Cortex of kidney (tissue), 1 donor: Measurements from ENCODE around the gene TNKS1BP1.
"Not testable (repeated sequence)": the region's sequence is repeated elsewhere in the genome, so short reads cannot be mapped to it uniquely, and the experiment has no call there.

Experiments
- DNase-seq: peaks from one replicate; lab custom pipeline; 2025; lab: John Stamatoyannopoulos, UW

The TNKS1BP1 gene

DNA sequence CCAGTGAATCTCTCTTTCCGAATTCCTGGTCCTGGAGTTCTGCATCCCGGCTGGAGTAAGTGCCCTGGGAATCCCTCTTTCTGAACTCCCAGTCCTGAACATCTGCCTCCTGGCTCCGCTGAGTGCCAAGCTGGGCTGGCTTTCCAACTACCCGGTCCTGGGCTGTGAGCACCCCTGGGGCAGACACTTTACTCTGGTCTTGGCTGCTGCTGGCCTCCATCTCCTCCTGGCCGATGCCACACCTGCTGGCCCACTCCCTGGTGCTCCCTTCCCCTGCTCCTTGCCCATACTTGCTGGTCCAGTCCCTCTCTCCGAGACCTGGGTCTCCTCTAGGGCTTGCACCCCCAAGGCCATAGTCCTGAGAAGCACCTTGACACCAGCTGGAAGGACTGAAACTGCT lies 14.7 kb downstream of the TNKS1BP1 start:
- no peak for DNase-seq

DNA sequence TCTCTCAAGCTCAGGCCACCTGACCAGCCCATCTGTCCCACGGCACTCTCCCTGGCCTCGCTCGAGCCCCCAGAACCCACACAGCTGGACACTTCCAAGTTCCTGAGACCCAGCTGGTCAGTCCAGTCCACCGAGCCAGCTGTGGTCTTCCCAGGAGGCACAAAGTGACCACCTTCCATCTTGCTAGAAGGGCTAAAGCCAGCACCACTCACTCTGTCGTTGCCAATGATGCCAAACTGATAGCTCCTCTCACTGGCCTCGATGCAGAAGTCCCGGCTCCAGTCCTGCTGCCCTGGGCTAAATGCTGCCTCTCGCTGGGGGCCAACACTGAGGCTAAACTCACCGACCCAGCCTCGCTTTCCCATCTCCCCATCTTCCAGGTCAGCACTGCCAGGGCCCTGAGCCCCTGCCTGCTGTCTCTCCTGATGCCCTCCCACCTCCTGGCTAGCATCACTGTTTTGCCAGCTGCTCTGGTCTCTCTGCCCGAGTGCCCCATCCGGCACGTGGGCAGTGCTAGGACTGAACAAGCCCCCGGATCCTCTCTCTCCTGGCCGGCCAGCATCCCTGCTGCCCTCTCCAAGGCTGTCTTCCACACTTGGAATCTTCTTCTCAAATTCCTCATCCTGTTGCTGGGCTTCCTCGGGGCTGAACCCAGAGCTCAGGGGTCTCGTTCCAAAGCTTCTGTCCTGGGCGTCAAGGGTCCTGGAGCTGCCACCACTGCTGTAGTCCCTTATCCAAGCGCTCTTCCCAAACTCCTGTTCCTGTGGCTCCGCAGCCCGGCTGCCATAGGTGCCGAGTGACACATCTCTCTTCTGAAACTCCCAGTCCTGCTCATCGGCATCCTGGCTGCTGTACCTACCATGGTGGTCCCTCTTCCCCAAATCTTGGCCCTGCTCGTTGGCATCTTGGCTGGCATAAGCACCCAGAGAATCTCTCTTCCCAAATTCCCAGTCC lies 15.4 kb downstream of the TNKS1BP1 start:
- DNase-seq: no peak

DNA sequence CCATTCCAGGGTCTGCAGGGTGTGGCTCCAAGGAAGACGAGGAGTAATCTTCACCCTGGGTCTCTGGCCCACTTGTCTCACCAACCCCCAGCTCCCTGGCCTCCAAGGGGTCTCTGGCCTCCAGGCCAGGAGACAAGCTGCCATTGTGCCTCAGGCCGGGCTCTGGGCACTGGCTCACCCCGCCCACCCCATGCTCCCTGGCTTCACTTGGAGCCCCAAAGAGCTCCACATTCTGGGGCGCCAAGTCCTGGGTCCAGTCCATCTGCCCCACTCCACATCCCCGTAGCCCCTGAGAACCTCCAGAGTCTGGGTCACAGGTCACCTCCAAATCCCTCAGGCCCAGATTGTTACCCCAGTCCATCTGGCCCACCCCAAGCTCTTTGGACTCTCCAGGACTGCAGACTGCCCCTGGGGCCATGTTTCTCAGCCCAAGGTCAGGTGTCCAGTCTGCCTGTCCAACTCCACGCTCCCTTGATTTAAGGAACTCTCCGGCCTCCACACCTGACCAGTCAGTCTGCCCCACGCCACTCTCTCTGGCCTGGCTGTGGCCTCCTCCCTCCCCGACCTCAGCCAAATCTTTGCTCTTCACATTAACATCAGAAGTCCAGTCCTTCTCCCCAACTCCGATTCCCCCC lies 16.2 kb downstream of the TNKS1BP1 start:
- DNase-seq: no peak

DNA sequence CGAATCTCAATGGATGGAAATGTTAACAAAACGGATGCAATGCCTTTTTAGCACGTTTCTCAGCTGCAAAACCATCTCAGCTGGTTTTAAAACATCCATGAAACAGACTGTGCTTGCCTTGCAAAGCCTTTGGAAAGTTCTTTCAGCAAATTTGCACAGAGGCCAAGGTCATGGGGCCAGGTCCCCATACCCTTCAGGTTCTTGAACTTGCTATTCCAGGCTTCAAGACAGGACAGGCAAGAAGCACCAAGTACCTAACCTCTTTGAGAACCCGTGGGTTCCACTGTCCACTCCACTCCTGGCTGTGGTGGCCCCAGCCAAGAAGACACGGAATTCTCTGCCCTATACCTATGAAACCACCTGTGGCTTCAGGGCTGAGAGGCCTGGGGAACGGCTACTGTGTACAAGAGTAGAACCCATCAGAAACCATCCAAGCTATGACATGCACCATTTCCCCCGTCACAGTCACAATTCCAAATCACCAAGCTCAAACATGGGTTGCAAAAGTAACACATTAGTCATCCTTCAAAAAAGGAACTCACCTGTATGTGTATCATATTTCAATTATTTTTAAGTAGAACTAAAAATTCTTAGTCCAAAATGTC lies 17.0 kb downstream of the TNKS1BP1 start:
- DNase-seq: no peak

DNA sequence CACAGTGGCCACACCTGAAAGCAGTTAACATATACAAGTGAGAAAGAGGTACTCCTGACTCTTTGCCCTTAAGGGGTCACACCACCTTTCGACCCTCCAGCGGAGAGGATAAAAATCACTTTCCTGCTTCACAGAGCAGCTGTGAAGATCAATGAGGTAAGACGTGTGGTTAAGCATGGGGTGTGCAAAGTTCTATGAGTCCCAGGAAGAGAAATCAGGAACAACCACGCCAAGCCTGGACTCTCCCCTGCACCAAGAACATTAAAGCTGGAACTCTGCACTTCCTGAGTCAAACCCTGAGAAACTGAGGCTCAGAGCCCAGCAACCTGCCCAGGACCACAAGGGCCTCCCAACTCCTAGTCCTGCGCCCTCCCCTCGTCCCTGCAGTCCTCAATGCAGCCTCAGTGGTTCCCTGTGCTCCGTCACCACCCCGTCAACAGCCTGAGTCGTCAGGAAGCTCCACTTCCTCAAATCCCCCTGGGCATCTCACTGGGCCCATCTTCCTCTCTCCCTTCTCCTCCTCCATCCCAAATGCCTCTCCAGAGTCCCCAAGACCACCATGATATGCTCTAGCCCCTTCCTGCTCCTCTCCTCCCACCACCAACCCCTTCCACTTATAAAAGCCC lies 17.7 kb downstream of the TNKS1BP1 start:
- no peak for DNase-seq

DNA sequence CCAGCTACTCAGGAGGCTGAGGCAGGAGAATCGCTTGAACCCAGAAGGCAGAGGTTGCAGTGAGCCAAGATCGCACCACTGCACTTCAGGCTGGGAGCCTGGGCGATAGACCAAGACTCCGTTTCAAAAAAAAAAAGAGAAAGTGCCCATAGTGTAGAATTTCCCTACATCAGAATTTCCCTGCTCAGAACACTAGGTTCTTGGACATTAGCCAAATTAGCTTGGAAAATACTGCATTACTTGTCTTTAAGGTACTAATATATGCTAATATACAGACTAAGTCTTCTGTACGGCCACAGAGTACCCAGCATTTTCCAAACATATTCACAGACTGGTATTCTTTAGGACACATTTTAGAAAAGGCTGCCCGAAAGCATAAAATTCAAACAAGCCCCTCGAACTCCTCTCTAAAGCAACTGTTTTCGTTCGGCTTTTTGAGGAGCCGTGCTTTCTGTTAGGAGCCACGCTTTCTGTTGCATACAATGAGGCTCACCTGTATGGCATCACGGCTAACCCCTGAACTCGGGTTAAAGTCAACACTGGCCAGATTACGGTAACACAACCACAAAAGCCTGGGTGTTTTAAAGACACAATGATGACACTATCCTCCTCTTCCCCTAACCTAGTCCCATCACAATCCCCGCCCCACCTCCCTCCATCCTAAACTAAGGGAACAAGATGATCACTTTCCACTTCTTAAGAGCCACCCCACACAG lies 18.4 kb downstream of the TNKS1BP1 start:
- DNase-seq: no peak

DNA sequence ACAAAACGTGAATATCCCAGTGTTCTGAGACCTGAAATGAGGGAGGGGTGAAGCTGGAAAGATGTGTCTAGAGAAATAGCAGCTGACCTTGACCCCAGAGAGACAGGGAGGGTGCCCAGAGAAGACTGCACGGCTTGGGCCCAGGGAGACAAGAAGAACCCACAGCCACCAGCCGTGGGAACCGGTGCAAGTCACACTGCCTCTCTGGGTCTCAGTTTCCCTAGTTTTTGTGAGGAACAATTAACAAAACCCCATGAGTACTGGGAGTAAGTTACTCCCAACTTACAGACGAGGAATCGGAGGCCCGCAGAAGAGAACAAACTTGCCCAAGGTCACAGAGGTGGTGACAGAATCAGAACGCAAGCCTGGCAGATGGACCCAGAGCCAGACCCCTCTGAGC lies 19.2 kb downstream of the TNKS1BP1 start:
- DNase-seq: no peak

DNA sequence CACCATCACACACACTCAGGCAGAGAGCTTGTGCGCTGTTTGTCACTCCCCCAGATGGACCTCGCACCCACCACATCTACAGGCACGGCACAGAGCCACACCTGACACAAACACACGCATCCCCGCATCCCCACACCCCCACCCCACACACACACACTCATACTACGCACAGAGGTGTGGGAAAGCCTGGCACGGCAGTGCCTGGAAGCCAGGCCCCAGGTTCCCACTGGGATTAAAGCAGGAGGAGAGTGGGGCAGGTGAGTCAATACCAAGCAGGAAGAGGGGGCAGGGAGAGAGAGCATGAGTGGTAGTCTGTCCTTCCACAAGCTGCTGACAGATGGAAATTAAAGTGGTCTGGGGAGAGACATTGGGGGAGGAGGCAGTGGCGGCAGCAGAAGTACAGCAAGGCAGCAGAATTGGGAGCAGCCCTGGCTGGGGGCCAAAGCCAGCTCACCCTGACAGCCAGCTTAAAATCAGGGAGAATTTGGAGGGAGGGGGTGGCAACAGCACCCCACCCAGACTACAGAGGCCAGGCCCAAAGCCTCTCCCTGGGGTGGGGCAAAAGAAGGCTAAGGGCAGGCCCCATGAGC lies 20.7 kb downstream of the TNKS1BP1 start:
- no peak for DNase-seq

DNA sequence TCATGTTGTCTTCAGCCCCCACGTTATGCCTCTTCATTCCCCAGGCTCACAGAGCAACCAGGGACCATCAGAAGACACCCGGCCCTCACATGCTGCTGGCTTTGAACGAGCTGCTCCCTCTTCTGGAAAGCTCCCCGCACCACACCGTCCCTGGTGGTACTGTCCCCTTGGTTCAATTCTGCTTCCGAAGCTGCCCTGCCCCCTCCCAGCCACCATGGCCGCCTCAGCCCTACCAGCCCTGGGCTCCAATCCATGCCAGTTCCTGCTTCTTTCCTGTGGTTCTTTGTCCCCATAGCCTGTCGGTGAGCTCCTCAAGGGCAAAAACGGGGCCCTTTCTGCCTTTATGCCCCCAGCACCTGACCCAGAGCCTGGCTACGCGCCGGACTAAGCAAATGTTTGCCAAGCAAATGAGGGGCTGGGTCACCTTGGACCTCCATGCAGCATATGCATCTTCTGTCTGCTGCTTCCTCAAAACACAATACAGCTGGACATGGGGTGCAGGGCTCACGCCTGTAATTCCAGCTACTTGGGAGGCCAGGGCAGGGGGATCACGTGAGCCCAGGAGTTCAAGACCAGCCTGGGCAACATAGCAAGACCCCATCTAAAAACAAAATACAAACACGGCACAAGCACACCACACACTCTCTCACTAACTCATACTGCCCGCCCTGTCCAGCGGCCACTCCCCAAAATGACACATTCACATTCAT lies 21.3 kb downstream of the TNKS1BP1 start:
- DNase-seq: no peak

DNA sequence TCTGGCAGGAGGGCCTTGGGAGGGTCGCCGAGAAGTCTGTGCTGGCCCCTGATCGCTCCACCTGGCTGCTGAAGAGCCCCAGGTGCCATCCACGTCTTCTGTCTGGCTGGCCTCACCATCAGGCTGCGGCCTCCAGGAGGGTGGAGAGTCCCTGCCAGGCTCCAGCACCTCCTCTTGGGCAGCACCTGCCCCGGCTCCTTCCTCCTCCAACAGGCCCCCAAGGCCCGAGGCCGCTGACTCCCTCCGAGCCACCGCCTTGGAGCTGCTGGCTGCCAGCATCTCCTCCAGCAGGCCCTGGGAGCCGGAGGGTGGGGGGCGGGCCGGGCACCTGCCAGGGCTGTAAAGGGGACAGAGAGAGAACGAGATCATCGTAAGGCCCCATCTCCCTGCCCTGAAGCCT lies 22.3 kb downstream of the TNKS1BP1 start:
- DNase-seq: no peak

DNA sequence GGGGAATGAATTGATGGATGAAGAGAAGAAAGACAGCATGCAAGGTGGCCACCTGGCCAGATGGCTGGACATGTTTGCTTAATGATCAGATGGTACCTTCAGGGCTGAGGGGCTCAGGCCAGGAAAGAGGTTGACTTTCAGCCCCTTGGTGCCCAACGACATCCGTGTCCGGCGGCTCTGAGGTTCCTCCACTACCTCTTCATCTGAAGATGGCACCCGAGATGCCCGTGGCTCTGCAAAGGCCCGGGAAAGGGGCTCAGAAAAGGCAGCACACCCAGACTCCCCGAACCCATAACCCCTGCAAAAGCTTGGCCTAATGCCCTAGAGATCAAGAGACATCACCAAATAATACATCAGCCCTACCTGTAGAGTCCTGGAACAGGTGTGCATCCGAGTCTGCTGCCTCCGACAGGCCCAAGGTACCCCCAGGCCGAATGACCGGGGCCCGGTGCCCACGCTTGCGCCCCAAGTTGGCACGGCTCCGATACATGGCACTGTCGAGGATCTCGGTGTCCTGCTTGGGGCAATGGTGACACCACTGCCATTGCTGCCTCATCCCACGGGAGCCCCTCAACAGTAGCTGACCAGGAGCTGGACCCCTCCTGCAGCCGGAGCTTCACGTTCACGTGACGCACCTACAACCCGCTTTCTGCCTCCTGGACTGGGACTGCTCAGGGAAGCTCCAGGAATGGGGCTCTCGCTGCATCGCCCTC lies 22.9 kb downstream of the TNKS1BP1 start:
- DNase-seq: no peak

DNA sequence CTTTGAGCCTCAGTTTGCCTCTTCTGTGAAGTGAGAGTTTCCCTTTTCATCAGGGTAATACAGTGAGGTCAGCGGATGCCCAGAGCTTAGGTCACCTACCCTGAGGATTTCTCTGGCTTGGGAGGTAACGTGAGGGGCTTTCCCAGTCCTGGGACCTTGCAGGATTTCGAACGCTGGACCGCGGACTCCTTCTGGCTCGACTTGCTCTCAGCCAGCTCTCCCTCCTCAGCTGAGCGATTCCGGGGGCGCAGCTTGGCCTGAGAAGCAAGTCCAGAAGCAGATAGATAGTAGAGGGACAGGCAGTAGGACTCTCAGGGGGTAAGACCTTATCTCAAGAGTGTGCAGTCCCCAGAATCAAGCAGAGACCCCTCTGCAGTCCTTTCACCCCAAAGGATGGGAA lies 24.0 kb downstream of the TNKS1BP1 start:
- DNase-seq: no peak

DNA sequence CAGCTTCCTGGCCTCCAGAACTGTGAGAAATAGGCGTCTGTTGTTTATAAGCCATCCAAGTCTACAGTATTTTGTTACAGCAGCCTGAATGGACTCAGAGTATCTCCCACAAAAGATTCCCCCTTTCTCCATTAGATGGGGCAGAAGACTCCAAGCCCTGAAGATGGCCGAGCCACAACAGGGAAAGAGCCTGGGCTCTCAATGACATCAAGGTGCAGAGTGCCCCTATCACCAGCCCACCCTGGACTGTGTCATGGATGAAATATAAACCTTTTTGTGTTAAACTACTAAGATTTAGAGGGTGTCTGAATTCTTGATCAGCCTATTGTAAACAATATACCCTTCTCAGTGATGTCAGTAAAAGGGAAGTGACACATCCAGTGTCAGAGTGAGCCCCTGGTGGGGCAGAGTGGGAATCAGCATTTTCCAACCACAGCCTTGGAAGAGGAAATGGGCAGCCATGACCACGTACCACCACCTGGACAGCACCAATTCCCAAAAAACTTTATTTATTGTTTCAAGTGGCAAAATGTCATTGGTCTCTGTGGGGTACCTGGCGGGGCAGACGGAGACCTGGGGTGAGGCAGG lies 25.5 kb downstream of the TNKS1BP1 start:
- no peak for DNase-seq

DNA sequence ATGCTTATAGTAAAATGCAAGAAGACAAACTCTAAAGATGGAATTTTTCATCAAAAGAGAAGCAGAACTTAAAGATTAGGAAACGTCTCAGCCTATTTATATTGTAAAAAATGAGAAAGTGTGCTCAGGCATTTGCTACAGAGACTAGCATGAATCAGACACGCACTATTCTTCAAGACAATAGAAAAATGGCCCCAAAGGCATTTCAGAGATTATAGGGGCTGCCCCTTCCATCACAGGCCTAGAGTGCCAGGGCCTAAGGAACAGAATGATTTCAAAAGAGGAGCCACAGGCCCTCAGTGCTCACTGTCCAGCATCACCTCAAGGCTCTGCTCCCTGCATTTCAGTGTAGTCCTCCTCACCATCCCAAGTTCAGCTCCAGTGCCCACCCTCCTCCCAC lies 27.5 kb downstream of the TNKS1BP1 start:
- DNase-seq: no peak

DNA sequence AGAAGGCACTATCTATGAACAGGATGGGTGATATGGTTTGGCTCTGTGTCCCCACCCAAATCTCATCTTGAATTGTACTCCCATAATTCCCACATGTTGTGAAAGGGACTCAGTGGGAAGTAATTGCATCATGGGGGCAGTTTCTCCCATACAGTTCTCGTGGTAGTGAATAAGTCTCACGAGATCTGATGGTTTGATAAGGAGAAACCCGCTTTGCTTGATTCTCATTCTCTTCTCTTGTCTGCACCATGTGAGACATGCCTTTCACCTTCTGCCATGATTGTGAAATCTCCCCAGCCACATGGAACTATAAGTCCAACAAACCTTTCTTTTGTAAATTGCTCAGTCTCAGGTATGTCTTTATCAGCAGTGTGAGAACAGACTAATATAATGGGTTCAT lies 28.5 kb downstream of the TNKS1BP1 start:
- DNase-seq: not testable (repeated sequence)

DNA sequence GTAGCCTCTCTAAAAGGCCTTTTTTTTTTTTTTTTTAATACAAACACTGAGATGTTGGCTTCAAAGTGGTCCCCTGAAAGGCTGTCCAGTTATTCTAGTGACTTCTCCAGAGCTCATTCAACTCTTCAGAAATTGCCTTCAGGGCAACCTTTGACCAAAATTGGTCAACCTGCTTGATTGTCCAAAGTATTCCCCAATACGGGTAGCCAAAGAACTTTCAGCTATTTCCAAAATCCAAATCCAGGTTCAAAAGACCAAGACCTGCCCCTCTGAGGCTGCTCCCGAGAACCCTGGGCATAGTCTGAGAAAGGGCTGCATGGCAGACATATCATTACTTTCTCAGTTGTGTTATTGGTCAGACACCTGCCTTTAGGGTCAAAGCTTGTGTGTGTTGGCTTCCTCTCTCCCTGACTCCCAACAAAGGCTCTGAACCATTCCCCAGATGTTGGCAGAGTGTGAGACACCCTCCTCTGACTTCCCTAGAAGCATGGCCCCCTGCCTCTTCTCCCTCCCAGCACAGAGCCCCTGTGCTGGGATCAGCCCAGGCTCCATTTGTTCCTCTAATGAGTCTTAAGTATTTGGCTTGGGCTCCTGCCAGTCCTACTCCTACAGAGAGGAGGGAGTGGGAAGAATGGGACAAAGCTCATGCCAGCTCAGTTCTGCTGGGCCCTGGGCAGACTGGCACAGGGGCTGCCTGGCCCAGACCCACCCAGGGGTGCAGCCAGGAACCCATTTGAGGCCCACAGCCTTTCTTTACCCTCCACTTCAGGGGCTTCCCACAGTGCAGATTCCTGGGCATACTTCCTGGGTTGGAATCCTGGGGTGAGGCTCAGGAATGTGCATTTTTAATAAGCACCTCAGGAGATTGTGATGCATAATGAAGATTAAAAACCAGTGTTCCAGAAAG lies 30.3 kb downstream of the TNKS1BP1 start:
- no peak for DNase-seq

DNA sequence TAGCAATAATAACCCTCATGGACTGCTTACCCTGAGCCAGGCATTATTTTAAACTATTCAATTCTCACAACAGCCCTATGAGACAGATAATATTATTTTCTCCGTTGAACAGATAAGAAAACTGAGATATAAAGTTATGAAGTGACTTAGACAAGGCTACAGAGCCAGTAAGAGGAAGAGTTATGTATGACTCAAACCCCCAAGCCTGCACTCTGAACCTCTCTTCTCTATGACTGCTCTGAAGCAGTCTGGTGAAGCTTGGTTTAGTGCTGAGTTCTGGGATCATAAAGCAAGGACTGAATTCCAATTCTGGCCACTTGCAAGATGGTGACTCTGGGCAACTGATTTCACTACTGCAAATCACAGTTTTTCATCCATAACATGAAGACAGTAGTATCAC lies 34.5 kb downstream of the TNKS1BP1 start:
- no peak for DNase-seq

DNA sequence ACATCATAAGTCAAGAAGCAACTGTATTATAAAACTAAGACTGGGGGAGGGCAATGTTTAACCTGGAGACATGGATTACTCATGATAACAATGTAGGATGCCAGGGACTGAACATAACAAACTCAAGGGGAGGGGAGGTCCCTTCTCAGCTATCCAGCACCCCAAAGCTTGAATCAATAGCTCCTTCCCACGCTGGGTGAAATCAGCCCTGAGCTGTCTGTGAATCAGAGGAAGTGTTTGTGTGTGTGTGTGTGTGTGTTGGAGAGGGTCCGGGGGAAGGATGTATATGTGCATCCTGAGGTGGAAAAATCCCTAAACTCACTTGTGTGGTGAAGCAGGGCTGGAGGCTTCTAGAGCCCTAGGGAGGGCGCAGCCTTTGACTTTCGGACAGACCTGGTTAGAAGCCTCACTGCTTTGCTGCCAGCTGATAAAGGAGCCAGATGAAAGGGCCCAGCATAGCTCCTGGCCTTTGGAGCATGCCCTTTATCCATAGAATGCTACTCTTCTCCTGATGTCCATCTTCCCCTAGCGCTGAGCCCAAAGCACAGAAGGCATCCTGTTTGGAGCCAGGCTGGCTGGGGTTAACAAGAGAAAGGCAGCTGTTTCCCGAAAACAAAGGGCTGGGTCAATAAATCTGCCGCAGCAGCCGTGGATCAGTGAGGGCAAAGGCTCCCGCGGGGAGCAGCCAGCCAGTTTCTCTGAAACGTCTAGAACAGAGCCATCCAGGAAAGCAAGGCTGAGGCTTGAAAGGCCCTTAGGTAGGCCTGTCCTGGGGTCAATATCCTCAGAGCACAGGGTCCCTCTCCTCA lies 35.8 kb downstream of the TNKS1BP1 start:
- no peak for DNase-seq
